ENCODE measurements around the gene MRPS23. TPM values are rescaled to one million over a fixed set of nuclear protein-coding genes. Genes with fewer than 3 reads are reported as not detected.

Gene MRPS23
- total and polyA plus RNA-seq, 2 of the 13 experiments (the other 11 are each of a cell fraction or from before 2014, with no cell fraction given), result 63.2 to 181 TPM

- TF ChIP-seq MLXIP (CRISPR knock-in tag; IDR thresholded peaks at IDR 0.05; ENCODE audit: borderline replicate concordance) (0 out of 2 replicates have a peak, but pooled peaks have one; percentile 55), WIZ (CRISPR knock-in tag; IDR thresholded peaks at IDR 0.05) (peak; percentile 89), GABPB1 (CRISPR knock-in tag; IDR thresholded peaks at IDR 0.05) (peak; percentile 100), ZMAT5 (CRISPR knock-in tag; IDR thresholded peaks at IDR 0.05; ENCODE audit: borderline replicate concordance, low read depth) (no peak), XRCC5 (optimal IDR thresholded peaks at IDR 0.05; ENCODE audit: low read length) (peak; percentile 100), MBNL3 (CRISPR knock-in tag; conservative IDR thresholded peaks at IDR 0.05) (no peak), NCOA5 (CRISPR knock-in tag; IDR thresholded peaks at IDR 0.05) (no peak), ZNF10 (CRISPR knock-in tag; IDR thresholded peaks at IDR 0.05; ENCODE audit: borderline replicate concordance, low read depth) (no peak), GATAD1 (CRISPR knock-in tag; IDR thresholded peaks at IDR 0.05) (peak; percentile 99), KMT2B (CRISPR knock-in tag; IDR thresholded peaks at IDR 0.05) (peak; percentile 100), ZNF619 (CRISPR knock-in tag; IDR thresholded peaks at IDR 0.05) (peak; percentile 100), MAZ (IDR thresholded peaks at IDR 0.05; ENCODE audit: borderline replicate concordance, low read depth, low read length) (peak; percentile 96), MAZ (CRISPR knock-in tag; IDR thresholded peaks at IDR 0.05; ENCODE audit: low read depth) (peak; percentile 98), ZNF468 (CRISPR knock-in tag; IDR thresholded peaks at IDR 0.05) (no peak), JUN (CRISPR knock-in tag; IDR thresholded peaks at IDR 0.05) (peak; percentile 80; the same call in 1 of the 2 replicates)
- TF ChIP-seq, protein P1, sequence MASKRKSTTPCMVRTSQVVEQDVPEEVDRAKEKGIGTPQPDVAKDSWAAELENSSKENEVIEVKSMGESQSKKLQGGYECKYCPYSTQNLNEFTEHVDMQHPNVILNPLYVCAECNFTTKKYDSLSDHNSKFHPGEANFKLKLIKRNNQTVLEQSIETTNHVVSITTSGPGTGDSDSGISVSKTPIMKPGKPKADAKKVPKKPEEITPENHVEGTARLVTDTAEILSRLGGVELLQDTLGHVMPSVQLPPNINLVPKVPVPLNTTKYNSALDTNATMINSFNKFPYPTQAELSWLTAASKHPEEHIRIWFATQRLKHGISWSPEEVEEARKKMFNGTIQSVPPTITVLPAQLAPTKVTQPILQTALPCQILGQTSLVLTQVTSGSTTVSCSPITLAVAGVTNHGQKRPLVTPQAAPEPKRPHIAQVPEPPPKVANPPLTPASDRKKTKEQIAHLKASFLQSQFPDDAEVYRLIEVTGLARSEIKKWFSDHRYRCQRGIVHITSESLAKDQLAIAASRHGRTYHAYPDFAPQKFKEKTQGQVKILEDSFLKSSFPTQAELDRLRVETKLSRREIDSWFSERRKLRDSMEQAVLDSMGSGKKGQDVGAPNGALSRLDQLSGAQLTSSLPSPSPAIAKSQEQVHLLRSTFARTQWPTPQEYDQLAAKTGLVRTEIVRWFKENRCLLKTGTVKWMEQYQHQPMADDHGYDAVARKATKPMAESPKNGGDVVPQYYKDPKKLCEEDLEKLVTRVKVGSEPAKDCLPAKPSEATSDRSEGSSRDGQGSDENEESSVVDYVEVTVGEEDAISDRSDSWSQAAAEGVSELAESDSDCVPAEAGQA (IDR thresholded peaks at IDR 0.05; ENCODE audit: low read depth), result peak; percentile 93
- TF ChIP-seq, protein P1 (CRISPR knock-in tag; IDR thresholded peaks at IDR 0.05; ENCODE audit: borderline replicate concordance), result no peak
- TF ChIP-seq, protein P2, sequence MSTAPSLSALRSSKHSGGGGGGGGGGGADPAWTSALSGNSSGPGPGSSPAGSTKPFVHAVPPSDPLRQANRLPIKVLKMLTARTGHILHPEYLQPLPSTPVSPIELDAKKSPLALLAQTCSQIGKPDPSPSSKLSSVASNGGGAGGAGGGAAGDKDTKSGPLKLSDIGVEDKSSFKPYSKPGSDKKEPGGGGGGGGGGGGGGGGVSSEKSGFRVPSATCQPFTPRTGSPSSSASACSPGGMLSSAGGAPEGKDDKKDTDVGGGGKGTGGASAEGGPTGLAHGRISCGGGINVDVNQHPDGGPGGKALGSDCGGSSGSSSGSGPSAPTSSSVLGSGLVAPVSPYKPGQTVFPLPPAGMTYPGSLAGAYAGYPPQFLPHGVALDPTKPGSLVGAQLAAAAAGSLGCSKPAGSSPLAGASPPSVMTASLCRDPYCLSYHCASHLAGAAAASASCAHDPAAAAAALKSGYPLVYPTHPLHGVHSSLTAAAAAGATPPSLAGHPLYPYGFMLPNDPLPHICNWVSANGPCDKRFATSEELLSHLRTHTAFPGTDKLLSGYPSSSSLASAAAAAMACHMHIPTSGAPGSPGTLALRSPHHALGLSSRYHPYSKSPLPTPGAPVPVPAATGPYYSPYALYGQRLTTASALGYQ (CRISPR knock-in tag; IDR thresholded peaks at IDR 0.05), result peak; percentile 79; the same call in 1 of the 2 replicates
These were observed at the start of gene MRPS23 (continued) for GRCh38 chr17:57849874-57850754.

Measured in HepG2 (cell line).